Smooth muscle cell (in vitro differentiated cells): ENCODE measurements around the gene HID1. TPM values are rescaled to one million over a fixed set of nuclear protein-coding genes. Genes with fewer than 3 reads are reported as not detected.

Experiments
- DNase-seq: peaks from one replicate; lab custom pipeline; 2025; ENCODE audit not compliant: unreplicated experiment; lab: John Stamatoyannopoulos, UW
- H2AFZ ChIP-seq: fragments of 200-600 bp; sonication (generic); 2 replicates; pipeline ENCODE4 v1.6.0; 2016; ENCODE audit warnings: antibody characterized with exemption, low read depth, mild to moderate bottlenecking
- H3F3A ChIP-seq: fragments of 200-600 bp; sonication (generic); 2 replicates; pipeline ENCODE4 v1.6.0; 2017; ENCODE audit warnings: antibody characterized with exemption, low read depth
- H3K27ac ChIP-seq: fragments of 200-600 bp; sonication (generic); 2 replicates; pipeline ENCODE4 v1.5.1; 2016; ENCODE audit warnings: low read depth, mild to moderate bottlenecking
- H3K27me3 ChIP-seq: fragments of 200-600 bp; sonication (generic); 2 replicates; pipeline ENCODE4 v1.6.1; 2016; ENCODE audit warnings: low read depth, mild to moderate bottlenecking
- H3K36me3 ChIP-seq: fragments of 200-600 bp; sonication (generic); 2 replicates; pipeline ENCODE4 v1.5.1; 2016; ENCODE audit warnings: low read depth
- H3K4me1 ChIP-seq: fragments of 200-600 bp; sonication (generic); 2 replicates; pipeline ENCODE4 v1.5.1; 2016; ENCODE audit warnings: low read depth
- H3K4me2 ChIP-seq: fragments of 200-600 bp; sonication (generic); 2 replicates; pipeline ENCODE4 v1.6.0; 2016; ENCODE audit warnings: mild to moderate bottlenecking
- H3K4me3 ChIP-seq: fragments of 200-600 bp; sonication (generic); 2 replicates; pipeline ENCODE4 v1.5.1; 2016; ENCODE audit warnings: mild to moderate bottlenecking
- H3K79me2 ChIP-seq: fragments of 200-600 bp; sonication (generic); 2 replicates; pipeline ENCODE4 v1.6.0; 2016; ENCODE audit warnings: low read depth, mild to moderate bottlenecking
- H3K9ac ChIP-seq: fragments of 200-600 bp; sonication (generic); 2 replicates; pipeline ENCODE4 v1.6.0; 2016; ENCODE audit warnings: low read depth
- H3K9me3 ChIP-seq: fragments of 200-600 bp; sonication (generic); replicated peaks from 2 replicates; pipeline ENCODE4 v1.5.1; 2016; ENCODE audit warnings: low read depth
- H4K20me1 ChIP-seq: fragments of 200-600 bp; sonication (generic); 2 replicates; pipeline ENCODE4 v1.6.0; 2016; ENCODE audit warnings: low read depth
- CTCF ChIP-seq: fragments of 200-600 bp; sonication (generic); IDR thresholded peaks from 2 replicates; pipeline ENCODE4 v1.5.1; 2017; ENCODE audit warnings: borderline replicate concordance, mild to moderate bottlenecking, antibody characterized with exemption; ENCODE audit not compliant: insufficient read depth, poor library complexity, severe bottlenecking
- WGBS: methylation state at CpG from one replicate; pipeline ENCODE4 v1.1.7; 2016; ENCODE audit warnings: low lambda C conversion rate; 5-methylcytosine and 5-hydroxymethylcytosine counted together
- polyA plus RNA-seq: library from polyadenylated mRNA; unstranded; fragments of >200 nt; fragmentation: Nextera tagmentation; extraction: Ambion mirVana; gene quantifications from 2 replicates; pipeline ENCODE4 v1.2.1, GENCODE V29; 2016
- total RNA-seq: library from RNA; depleted of rRNA; stranded (reverse); fragments of >200 nt; gene quantifications from 2 replicates; pipeline ENCODE4 v1.2.3, GENCODE V29; 2014

HID1 gene
- total and polyA plus RNA-seq, 2 experiments from 2014 or later = 3.3 to 8.8 TPM

GRCh38 chr17:74962622-74963394 lies 9.8 kb downstream of the HID1 start:
- Histone ChIP-seq H2AFZ (no peak overlapping the region), H3K9ac (no peak overlapping the region), H3K79me2 (no peaks in the 10 kb centered on the region), H3K4me1 (no peaks in the 10 kb centered on the region), H3K27ac (no peak overlapping the region), H3K27me3 (no peaks in the 10 kb centered on the region), H3K4me2 (no peak overlapping the region), H3K4me3 (no peak overlapping the region), H3K36me3 (no peaks in the 10 kb centered on the region), H4K20me1 (no peaks in the 10 kb centered on the region), H3K9me3 (no peaks in the 10 kb centered on the region), H3F3A (no peaks in the 10 kb centered on the region)
- DNase-seq = no peak
- no peak for TF ChIP-seq CTCF
- WGBS = 91% methylated on average over 15 of the region's 18 CpGs

- Histone ChIP-seq H3F3A (no peaks in the 10 kb centered on the region), H3K79me2 (no peaks in the 10 kb centered on the region), H3K9me3 (no peaks in the 10 kb centered on the region), H3K4me1 (no peaks in the 10 kb centered on the region), H3K4me2 (no peak overlapping the region), H3K36me3 (no peaks in the 10 kb centered on the region), H3K4me3 (no peak overlapping the region), H2AFZ (no peak overlapping the region), H4K20me1 (no peaks in the 10 kb centered on the region), H3K27me3 (no peaks in the 10 kb centered on the region), H3K9ac (no peak overlapping the region), H3K27ac (no peak overlapping the region)
- TF ChIP-seq CTCF = peak; percentile 69
- DNase-seq = peak; percentile 59
- 55% methylated on average over 23 of the region's 23 CpGs for whole genome bisulfite sequencing
Observed at GRCh38 chr17:74961657-74962350, 10.8 kb downstream of the HID1 start.

- Histone ChIP-seq H3K36me3 (no peaks in the 10 kb centered on the region), H3K9ac (no peak overlapping the region), H3K9me3 (no peaks in the 10 kb centered on the region), H4K20me1 (no peaks in the 10 kb centered on the region), H3K4me3 (no peak overlapping the region), H3K27me3 (no peaks in the 10 kb centered on the region), H2AFZ (no peak overlapping the region), H3K27ac (no peak overlapping the region), H3K4me2 (peak overlapping the region; percentile 39), H3K4me1 (no peaks in the 10 kb centered on the region), H3F3A (no peaks in the 10 kb centered on the region), H3K79me2 (no peaks in the 10 kb centered on the region)
- peak; percentile 42 for TF ChIP-seq CTCF
- no peak for DNase-seq
- 33% methylated on average over 19 of the region's 19 CpGs for WGBS
Observed at GRCh38 chr17:74960570-74961342, 11.8 kb downstream of the HID1 start.
